HG02973 (cell line): ENCODE results near the gene MEX3A.
A peak's percentile ranks its signal among the peaks of the same experiment; 100 is the strongest.

Experiments
- ATAC-seq: cut with Tn5 transposase; IDR thresholded peaks from one replicate; pipeline ENCODE4 v1.9.1; 2021; ENCODE audit warnings: moderate library complexity; ENCODE audit not compliant: unreplicated experiment

The MEX3A gene

GRCh38 chr1:156104065-156104810 lies 22.0 kb upstream of the MEX3A start:
- no peak for ATAC-seq

GRCh38 chr1:156103521-156103947 lies 21.3 kb upstream of the MEX3A start:
- no peak for ATAC-seq

- no peak for ATAC-seq
Measured at GRCh38 chr1:156102633-156103511, 20.6 kb upstream of the MEX3A start.

GRCh38 chr1:156101880-156102279 lies 19.6 kb upstream of the MEX3A start:
- ATAC-seq: no peak

- ATAC-seq: no peak
Measured at GRCh38 chr1:156100205-156100995, 18.1 kb upstream of the MEX3A start.

GRCh38 chr1:156099282-156099681 lies 17.0 kb upstream of the MEX3A start:
- no peak for ATAC-seq

- ATAC-seq: no peak
Measured at GRCh38 chr1:156098784-156099183, 16.5 kb upstream of the MEX3A start.

- ATAC-seq: no peak
Measured at GRCh38 chr1:156097499-156098178, 15.4 kb upstream of the MEX3A start.

GRCh38 chr1:156096640-156097391 lies 14.6 kb upstream of the MEX3A start:
- ATAC-seq: peak; percentile 43

GRCh38 chr1:156095906-156096508 lies 13.7 kb upstream of the MEX3A start:
- no peak for ATAC-seq

- no peak for ATAC-seq
Measured at GRCh38 chr1:156091610-156092009, 9.3 kb upstream of the MEX3A start.

- peak; percentile 47 for ATAC-seq
Measured at GRCh38 chr1:156090840-156091188, 8.5 kb upstream of the MEX3A start.

GRCh38 chr1:156090138-156090839 lies 8.0 kb upstream of the MEX3A start:
- no peak for ATAC-seq

GRCh38 chr1:156089704-156090103 lies 7.4 kb upstream of the MEX3A start:
- no peak for ATAC-seq

- ATAC-seq: no peak
Measured at GRCh38 chr1:156086256-156086662, 4.0 kb upstream of the MEX3A start.

- no peak for ATAC-seq
Measured at GRCh38 chr1:156083800-156084790, 1.8 kb upstream of the MEX3A start.

GRCh38 chr1:156081917-156082308 lies 352 bp downstream of the MEX3A start:
- ATAC-seq: no peak
